T-helper 22 cell (primary cell): Measurements from ENCODE around the gene RMND5B.

Experiments used
- DNase-seq: peaks from one replicate; pipeline ENCODE4 v3.0.0-alpha.2; 2020; ENCODE audit warnings: low read depth

Gene RMND5B

GRCh38 chr5:178131446-178131996, 707 bp downstream of the RMND5B start:
- DNase-seq: no peak

DNA sequence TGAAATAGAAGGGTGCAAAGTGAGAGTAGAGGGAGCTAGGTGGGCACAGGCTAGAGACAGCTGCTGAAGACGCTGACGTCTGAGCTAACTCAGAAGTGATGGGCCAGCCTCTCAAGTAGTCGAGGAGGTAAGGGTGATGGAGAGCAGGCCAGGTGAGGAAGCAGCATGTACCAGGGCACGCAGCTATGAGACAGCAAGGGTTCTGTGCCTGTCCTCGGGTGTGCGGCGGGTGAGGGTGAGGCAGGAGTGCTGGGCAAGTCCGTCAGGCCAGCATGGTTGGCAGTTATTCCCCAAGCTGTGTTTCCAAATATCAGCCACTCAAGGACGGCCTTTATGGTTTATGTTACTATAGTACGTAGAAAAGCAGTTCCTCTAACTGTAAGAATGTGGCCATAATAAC, 6.2 kb downstream of the RMND5B start:
- no peak for DNase-seq

GRCh38 chr5:178137991-178138390, 7.2 kb downstream of the RMND5B start:
- no peak for DNase-seq

- no peak for DNase-seq
Observed at GRCh38 chr5:178141550-178141949, 10.7 kb downstream of the RMND5B start.

- no peak for DNase-seq
Observed at GRCh38 chr5:178142642-178143041, 11.8 kb downstream of the RMND5B start.

DNA sequence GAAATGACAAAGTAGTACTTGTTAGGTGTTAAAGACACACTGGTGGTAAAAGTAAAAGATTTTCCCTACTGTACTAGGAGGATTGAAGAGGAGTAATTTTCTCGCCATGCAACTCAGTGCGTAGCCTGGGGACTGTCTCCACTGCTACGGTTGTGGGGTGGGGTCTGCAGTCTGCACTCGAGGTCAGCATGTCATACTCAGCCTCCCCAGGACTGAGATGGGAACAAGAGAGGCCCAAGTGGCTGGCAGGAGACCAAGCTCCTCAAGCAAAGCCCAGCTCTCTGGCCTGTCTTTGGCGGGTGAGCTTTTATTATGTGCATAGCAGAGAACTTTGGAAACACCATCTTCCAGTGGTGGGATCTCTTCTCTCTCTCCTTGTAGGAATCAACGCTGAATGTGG, 12.4 kb downstream of the RMND5B start:
- no peak for DNase-seq

DNA sequence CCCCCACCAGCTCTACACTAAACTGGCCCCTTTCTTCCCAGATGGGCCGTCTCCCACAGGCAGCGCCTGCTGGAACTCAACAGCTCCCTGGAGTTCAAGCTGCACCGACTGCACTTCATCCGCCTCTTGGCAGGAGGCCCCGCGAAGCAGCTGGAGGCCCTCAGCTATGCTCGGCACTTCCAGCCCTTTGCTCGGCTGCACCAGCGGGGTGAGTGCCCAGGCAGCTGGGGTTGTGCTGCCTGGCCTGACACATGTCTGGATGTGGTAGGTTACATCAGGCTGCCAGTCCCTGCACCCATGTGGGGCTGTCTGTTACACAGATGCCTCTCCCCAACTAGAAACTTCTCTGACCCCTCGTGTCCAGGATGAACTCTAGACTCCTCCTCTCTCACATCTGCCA, 13.1 kb downstream of the RMND5B start:
- no peak for DNase-seq

GRCh38 chr5:178145965-178146820, 15.4 kb downstream of the RMND5B start:
- DNase-seq: peak; percentile 44

- DNase-seq: no peak
Observed at GRCh38 chr5:178147406-178147805, 16.6 kb downstream of the RMND5B start.

GRCh38 chr5:178149199-178149932, 18.6 kb downstream of the RMND5B start:
- DNase-seq: no peak

- DNase-seq: no peak
Observed at GRCh38 chr5:178150977-178151734, 20.3 kb downstream of the RMND5B start.

DNA sequence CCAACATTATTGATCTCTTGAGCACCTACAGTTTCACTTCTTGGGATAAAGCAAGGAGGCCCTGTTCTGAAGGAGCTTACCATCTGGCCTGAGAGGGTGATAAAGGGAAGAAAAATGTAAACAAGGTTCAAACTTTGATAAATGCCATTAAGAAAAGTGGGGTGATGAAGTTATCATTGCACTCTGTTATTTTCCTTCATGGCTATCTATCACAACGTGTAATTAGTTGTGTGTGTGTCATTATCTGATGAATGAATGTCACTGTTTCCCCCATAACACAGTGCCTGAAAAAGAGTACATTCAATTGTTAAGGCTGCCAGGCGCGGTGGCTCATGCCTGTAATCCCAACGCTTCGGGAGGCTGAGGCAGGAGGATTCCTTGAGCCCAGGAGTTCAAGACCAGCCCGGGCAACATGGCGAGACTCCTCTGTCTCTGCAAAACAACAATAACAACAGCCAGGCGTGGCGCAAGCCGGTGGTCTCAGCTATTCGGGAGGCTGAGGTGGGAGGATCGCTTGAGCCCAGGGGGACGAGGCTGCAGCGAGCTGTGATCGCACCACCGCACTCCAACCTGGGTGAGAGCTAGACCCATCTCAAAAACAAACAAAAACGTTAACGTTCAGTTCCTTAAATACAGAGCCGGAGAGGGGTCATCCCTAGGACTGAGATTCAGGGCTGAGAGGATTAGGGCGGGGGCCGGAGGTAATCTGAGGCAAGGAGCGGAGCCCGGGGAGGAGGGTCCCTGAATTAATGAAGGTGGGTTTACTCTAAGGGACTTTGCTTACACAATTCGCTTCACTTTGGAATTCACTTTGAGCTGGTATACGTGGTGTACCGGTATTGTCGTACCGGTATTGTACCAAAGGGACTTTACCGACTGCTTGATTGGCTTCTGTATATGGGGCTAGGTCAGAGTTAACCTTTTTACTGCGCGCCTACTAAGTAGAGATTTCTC, 22.0 kb downstream of the RMND5B start:
- DNase-seq: no peak

DNA sequence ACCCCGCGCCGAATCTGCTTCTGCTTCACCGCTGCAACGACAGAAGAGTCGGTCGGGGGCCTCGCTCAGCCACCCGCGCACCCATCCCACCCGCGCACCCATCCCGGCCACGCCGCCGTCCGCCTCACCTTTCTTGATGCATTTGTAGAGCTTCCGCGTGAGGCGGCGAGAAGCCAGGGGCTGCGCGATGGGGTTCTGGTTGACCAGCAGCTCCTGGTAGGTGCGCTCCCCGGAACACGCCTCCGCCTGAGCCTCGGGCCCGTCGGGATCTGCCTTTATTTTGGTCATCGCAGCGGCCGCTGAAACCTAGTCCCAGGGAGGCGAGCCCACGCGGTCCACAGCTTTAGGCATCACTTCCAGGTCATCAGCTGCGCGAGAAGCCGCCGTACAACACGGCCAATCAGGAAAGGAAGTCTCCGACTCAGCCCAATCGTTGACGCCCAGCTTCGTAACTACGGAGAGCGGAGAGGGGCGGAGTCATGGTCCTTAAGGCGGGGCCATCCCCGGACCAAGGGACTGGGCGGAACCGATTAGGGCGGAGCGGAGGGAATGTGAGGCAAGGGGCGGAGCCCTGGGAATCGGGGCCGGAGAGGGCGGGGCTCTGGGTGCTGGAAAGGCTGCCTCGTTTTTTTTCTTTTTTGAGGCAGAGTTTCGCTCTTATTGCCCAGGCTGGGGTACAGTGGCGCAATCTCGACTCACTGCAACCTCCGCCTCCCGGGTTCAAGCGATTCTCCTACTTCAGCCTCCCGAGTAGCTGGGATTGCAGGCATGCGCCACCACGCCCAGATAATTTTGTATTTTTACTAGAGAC, 22.9 kb downstream of the RMND5B start, which contains the start of gene NHP2:
NHP2 (minus strand) TSS at position 356 of the 811 bp plus-strand sequence; CDS start at position 288, 68 bp downstream.
- DNase-seq: peak; percentile 94

GRCh38 chr5:178155065-178155464, 24.3 kb downstream of the RMND5B start:
- no peak for DNase-seq

DNA sequence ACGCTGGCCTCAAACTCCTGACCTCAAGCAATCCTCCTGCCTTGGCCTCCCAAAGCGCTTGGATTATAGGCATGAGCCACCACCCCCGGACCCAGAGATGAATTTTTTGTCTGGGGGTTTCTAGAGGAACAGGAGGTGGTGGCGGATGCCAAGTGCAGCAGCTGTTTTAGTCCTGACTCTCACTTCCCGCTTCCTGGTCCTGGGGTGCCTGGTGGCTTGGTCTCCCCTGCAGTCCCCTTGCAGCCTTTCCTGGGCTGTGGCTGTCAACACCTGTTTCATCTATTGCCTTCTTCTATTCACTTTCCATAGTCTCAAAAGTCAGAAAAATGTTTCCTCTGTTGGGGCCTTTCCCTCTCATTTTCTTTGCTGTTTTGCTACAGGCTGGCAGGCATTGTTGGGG, 29.4 kb downstream of the RMND5B start:
- no peak for DNase-seq

DNA sequence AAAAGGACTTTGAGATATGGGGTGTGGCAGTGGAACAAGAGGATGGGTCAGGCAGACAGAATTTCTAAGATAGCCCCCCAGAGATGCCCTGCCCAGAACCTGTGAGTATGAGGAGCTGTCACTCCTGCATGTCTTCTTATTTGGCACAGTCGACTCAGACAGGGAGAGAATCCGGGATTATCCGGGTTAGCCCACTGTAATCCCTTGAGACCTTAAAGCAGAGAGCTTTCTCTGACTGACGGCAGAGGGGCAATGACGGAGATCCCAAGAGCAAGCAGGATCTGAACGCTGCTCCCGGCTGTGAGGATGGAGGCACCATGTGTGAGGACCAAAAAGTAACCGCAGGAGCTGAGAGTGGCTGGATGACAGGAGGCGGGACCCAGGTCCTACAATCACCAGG, 31.7 kb downstream of the RMND5B start:
- no peak for DNase-seq

GRCh38 chr5:178163772-178164735, 33.2 kb downstream of the RMND5B start:
- DNase-seq: peak; percentile 66

DNA sequence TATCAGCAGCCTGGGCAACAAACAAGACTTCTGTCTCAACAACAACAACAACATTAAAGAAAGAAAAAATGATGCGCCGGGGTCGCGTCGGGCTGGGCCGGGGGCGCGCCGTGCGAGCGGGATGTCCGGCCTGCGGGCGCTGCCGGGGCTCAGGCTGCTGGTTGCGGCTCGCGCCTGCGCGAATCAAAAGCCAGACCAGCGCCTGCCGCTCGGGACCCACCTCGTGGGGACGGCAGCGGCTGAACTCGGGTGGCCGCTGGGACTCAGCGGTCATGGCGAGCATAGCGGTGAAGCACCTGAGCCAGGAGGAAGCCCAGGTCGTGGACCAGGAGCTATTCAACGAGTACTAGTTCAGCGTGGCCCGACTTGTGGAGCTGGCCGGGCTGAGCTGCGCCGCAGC, 34.8 kb downstream of the RMND5B start:
- DNase-seq: no peak

- DNase-seq: no peak
Observed at GRCh38 chr5:178170455-178170854, 39.6 kb downstream of the RMND5B start.
